NCI-H524 (cell line): ENCODE results near the gene PXMP2.
"Not testable (repeated sequence)": the region's sequence is repeated elsewhere in the genome, so short reads cannot be mapped to it uniquely, and the experiment has no call there.

ENCODE experiments used
- DNase-seq, 2 experiments: peaks; one replicate each; lab custom pipeline; 2025; lab: John Stamatoyannopoulos, UW

The PXMP2 gene

GRCh38 chr12:132660052-132660451 is 27.3 kb upstream of the PXMP2 start:
- no peak for DNase-seq

- no peak for DNase-seq
Measured at GRCh38 chr12:132660996-132661395, 26.4 kb upstream of the PXMP2 start.

- DNase-seq = no peak
Measured at GRCh38 chr12:132661972-132662371, 25.4 kb upstream of the PXMP2 start.

GRCh38 chr12:132662901-132663755 is 24.3 kb upstream of the PXMP2 start:
- DNase-seq = no peak

- DNase-seq = no peak
Measured at GRCh38 chr12:132664206-132665148, 22.9 kb upstream of the PXMP2 start.

- DNase-seq = no peak
Measured at GRCh38 chr12:132665149-132665491, 22.3 kb upstream of the PXMP2 start.

GRCh38 chr12:132665794-132666193 is 21.6 kb upstream of the PXMP2 start:
- no peak for DNase-seq

- no peak for DNase-seq
Measured at GRCh38 chr12:132668191-132669088, 18.9 kb upstream of the PXMP2 start.

- no peak for DNase-seq
Measured at GRCh38 chr12:132669166-132669879, 18.1 kb upstream of the PXMP2 start.

GRCh38 chr12:132672116-132672515 is 15.3 kb upstream of the PXMP2 start:
- DNase-seq = no peak

GRCh38 chr12:132672678-132673077 is 14.7 kb upstream of the PXMP2 start:
- no peak for DNase-seq

GRCh38 chr12:132673288-132674179 is 13.9 kb upstream of the PXMP2 start:
- no peak for DNase-seq

GRCh38 chr12:132674561-132674960 is 12.8 kb upstream of the PXMP2 start:
- DNase-seq = no peak

- DNase-seq = no peak
Measured at GRCh38 chr12:132675757-132676432, 11.5 kb upstream of the PXMP2 start.

GRCh38 chr12:132677492-132677891 is 9.9 kb upstream of the PXMP2 start:
- no peak for DNase-seq

GRCh38 chr12:132685400-132685799 is 2.0 kb upstream of the PXMP2 start:
- no peak for DNase-seq

- DNase-seq = no peak
Measured at GRCh38 chr12:132686825-132687210, 569 bp upstream of the PXMP2 start.

GRCh38 chr12:132689227-132689626 is 1.8 kb downstream of the PXMP2 start:
- DNase-seq = no peak

GRCh38 chr12:132690112-132690511 is 2.7 kb downstream of the PXMP2 start:
- no peak for DNase-seq

GRCh38 chr12:132692030-132692429 is 4.6 kb downstream of the PXMP2 start:
- DNase-seq = not testable (repeated sequence)
